Measurements from ENCODE around the gene PPARA. TPM values are rescaled to one million over a fixed set of nuclear protein-coding genes. Genes with fewer than 3 reads are reported as not detected.

PPARA gene
- polyA plus RNA-seq, 1 donor from 2014 or later: 0.43 TPM

DNA sequence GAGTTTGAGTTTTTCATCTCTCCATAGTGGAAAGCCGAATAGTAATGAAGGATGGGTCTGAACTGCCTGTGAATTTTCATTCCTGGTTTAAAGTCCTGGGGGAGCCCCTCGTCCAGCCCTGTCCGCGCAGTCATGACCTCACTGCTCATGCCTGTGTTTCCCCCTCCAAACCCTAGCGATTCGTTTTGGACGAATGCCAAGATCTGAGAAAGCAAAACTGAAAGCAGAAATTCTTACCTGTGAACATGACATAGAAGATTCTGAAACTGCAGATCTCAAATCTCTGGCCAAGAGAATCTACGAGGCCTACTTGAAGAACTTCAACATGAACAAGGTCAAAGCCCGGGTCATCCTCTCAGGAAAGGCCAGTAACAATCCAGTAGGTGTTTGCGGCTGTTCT is 69.3 kb downstream of the PPARA start:
- no peak overlapping the region for H3K4me3 ChIP-seq (ENCODE audit: low read length)
- H3K27me3 ChIP-seq (ENCODE audit: insufficient read depth, low read depth, low read length): no peaks in the 10 kb centered on the region
- no peaks in the 10 kb centered on the region for H3K9me3 ChIP-seq (ENCODE audit: low read length)
- H3K9ac ChIP-seq (ENCODE audit: low read length): no peak overlapping the region
- H3K27ac ChIP-seq (ENCODE audit: low read length): no peak overlapping the region
- no peaks in the 10 kb centered on the region for H3K79me2 ChIP-seq (replicated peaks; ENCODE audit: insufficient read depth, low read length)
- H3K4me2 ChIP-seq (ENCODE audit: low read length): no peak overlapping the region
- H3F3A ChIP-seq (ENCODE audit: insufficient read depth, low read length, poor library complexity, severe bottlenecking): no peaks in the 10 kb centered on the region
- H3K9me2 ChIP-seq (ENCODE audit: insufficient read depth, low read length): no peaks in the 10 kb centered on the region
- TF ChIP-seq, protein P1, sequence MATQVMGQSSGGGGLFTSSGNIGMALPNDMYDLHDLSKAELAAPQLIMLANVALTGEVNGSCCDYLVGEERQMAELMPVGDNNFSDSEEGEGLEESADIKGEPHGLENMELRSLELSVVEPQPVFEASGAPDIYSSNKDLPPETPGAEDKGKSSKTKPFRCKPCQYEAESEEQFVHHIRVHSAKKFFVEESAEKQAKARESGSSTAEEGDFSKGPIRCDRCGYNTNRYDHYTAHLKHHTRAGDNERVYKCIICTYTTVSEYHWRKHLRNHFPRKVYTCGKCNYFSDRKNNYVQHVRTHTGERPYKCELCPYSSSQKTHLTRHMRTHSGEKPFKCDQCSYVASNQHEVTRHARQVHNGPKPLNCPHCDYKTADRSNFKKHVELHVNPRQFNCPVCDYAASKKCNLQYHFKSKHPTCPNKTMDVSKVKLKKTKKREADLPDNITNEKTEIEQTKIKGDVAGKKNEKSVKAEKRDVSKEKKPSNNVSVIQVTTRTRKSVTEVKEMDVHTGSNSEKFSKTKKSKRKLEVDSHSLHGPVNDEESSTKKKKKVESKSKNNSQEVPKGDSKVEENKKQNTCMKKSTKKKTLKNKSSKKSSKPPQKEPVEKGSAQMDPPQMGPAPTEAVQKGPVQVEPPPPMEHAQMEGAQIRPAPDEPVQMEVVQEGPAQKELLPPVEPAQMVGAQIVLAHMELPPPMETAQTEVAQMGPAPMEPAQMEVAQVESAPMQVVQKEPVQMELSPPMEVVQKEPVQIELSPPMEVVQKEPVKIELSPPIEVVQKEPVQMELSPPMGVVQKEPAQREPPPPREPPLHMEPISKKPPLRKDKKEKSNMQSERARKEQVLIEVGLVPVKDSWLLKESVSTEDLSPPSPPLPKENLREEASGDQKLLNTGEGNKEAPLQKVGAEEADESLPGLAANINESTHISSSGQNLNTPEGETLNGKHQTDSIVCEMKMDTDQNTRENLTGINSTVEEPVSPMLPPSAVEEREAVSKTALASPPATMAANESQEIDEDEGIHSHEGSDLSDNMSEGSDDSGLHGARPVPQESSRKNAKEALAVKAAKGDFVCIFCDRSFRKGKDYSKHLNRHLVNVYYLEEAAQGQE (IDR thresholded peaks at IDR 0.05; ENCODE audit: borderline replicate concordance): no peak
- TF ChIP-seq MXI1 (conservative IDR thresholded peaks at IDR 0.05; ENCODE audit: poor library complexity, severe bottlenecking) (no peak), TAF1 (IDR thresholded peaks at IDR 0.05; ENCODE audit: low read depth) (no peak), EP300 (conservative IDR thresholded peaks at IDR 0.05; ENCODE audit: poor library complexity, severe bottlenecking) (no peak), RAD21 (conservative IDR thresholded peaks at IDR 0.05) (no peak), EZH2 (IDR thresholded peaks at IDR 0.05; ENCODE audit: borderline replicate concordance, insufficient read depth, low read length, poor library complexity, severe bottlenecking) (no peak), POLR2AphosphoS5 (IDR thresholded peaks at IDR 0.05) (no peak), SMC3 (conservative IDR thresholded peaks at IDR 0.05; ENCODE audit: poor library complexity) (no peak)
- TF ChIP-seq, protein P2, sequence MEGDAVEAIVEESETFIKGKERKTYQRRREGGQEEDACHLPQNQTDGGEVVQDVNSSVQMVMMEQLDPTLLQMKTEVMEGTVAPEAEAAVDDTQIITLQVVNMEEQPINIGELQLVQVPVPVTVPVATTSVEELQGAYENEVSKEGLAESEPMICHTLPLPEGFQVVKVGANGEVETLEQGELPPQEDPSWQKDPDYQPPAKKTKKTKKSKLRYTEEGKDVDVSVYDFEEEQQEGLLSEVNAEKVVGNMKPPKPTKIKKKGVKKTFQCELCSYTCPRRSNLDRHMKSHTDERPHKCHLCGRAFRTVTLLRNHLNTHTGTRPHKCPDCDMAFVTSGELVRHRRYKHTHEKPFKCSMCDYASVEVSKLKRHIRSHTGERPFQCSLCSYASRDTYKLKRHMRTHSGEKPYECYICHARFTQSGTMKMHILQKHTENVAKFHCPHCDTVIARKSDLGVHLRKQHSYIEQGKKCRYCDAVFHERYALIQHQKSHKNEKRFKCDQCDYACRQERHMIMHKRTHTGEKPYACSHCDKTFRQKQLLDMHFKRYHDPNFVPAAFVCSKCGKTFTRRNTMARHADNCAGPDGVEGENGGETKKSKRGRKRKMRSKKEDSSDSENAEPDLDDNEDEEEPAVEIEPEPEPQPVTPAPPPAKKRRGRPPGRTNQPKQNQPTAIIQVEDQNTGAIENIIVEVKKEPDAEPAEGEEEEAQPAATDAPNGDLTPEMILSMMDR (IDR thresholded peaks at IDR 0.05; ENCODE audit: poor library complexity, severe bottlenecking): no peak
- H3K36me3 ChIP-seq (ENCODE audit: insufficient read depth, low read length): no peaks in the 10 kb centered on the region
- no peaks in the 10 kb centered on the region for H4K20me1 ChIP-seq (ENCODE audit: insufficient read depth)
- H2AFZ ChIP-seq (ENCODE audit: low read depth, low read length): no peak overlapping the region

DNA sequence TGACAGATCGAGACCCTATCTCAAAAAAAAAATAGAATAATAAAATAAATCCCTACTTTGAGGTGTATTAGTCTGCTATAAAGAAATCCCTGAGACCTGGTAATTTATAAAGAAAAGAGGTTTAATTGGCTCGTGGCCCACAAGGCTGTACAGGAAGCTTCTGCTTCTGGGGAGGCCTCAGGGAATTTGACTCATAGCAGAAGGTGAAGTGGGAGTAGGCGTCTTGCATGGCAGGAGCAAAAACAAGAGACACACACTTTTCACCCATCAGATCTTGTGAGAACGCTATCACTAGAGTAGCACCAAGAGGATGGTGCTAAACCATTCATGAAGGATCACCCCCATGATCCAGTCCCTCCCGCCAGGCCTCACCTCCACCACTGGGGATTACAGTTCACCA is 70.6 kb downstream of the PPARA start:
- Histone ChIP-seq H3K79me2 (replicated peaks; ENCODE audit: insufficient read depth, low read length) (no peaks in the 10 kb centered on the region), H3K9me2 (ENCODE audit: insufficient read depth, low read length) (no peaks in the 10 kb centered on the region), H3K27ac (ENCODE audit: low read length) (no peak overlapping the region), H2AFZ (ENCODE audit: low read depth, low read length) (no peak overlapping the region), H3K9me3 (ENCODE audit: low read length) (no peaks in the 10 kb centered on the region), H3K27me3 (ENCODE audit: insufficient read depth, low read depth, low read length) (no peaks in the 10 kb centered on the region), H3F3A (ENCODE audit: insufficient read depth, low read length, poor library complexity, severe bottlenecking) (no peaks in the 10 kb centered on the region), H3K4me2 (ENCODE audit: low read length) (no peak overlapping the region), H3K9ac (ENCODE audit: low read length) (no peak overlapping the region), H3K36me3 (ENCODE audit: insufficient read depth, low read length) (no peaks in the 10 kb centered on the region), H4K20me1 (ENCODE audit: insufficient read depth) (no peaks in the 10 kb centered on the region), H3K4me3 (ENCODE audit: low read length) (no peak overlapping the region)
- TF ChIP-seq MXI1 (conservative IDR thresholded peaks at IDR 0.05; ENCODE audit: poor library complexity, severe bottlenecking) (no peak), RAD21 (conservative IDR thresholded peaks at IDR 0.05) (no peak), TAF1 (IDR thresholded peaks at IDR 0.05; ENCODE audit: low read depth) (no peak), POLR2AphosphoS5 (IDR thresholded peaks at IDR 0.05) (no peak), EP300 (conservative IDR thresholded peaks at IDR 0.05; ENCODE audit: poor library complexity, severe bottlenecking) (no peak), SMC3 (conservative IDR thresholded peaks at IDR 0.05; ENCODE audit: poor library complexity) (no peak), EZH2 (IDR thresholded peaks at IDR 0.05; ENCODE audit: borderline replicate concordance, insufficient read depth, low read length, poor library complexity, severe bottlenecking) (no peak)
- TF ChIP-seq, protein P1 (IDR thresholded peaks at IDR 0.05; ENCODE audit: borderline replicate concordance): no peak
- TF ChIP-seq, protein P2 (IDR thresholded peaks at IDR 0.05; ENCODE audit: poor library complexity, severe bottlenecking): no peak
